AG04449 (cell line): ENCODE results near the gene GPR32.

Experiments used
- CTCF ChIA-PET: fragments of 350-600 bp; formaldehyde crosslinking; extraction: SDS; loops from one replicate; lab custom pipeline; 2021; ENCODE audit warnings: antibody characterized with exemption; lab: Yijun Ruan, JAX
- POLR2A ChIA-PET: fragments of 400-600, 350-600 bp; formaldehyde crosslinking; extraction: SDS; loops from one replicate; lab custom pipeline; 2020; ENCODE audit warnings: antibody characterized with exemption, inconsistent platforms; lab: Yijun Ruan, JAX
- DNase-seq: peaks from one replicate; pipeline ENCODE4 v3.0.0-alpha.2; 2010; ENCODE audit warnings: low read depth, low spot score
- H3K4me3 ChIP-seq: 2 replicates; pipeline ENCODE4 v1.5.1; 2011; ENCODE audit warnings: low read depth, mild to moderate bottlenecking, control low read depth, low read length
- CTCF ChIP-seq: IDR thresholded peaks from one replicate; pipeline ENCODE4 v1.5.1; 2011; ENCODE audit warnings: mild to moderate bottlenecking, moderate library complexity, low read length, control low read depth, inconsistent platforms; ENCODE audit not compliant: insufficient read depth; ENCODE audit errors: missing control alignments

GPR32 gene

GRCh38 chr19:50797781-50798658, 27.8 kb downstream of the GPR32 start:
- H3K4me3 ChIP-seq = no peak overlapping the region
- ChIA-PET CTCF (interaction anchor here (1.3 to 5.9 kb wide), 2 partner anchors 15 to 429 kb away, joined by 3 to 31 read pairs; no protein-coding TSS in a partner anchor), POLR2A (no interaction called here)
- no peak for DNase-seq
- no peak for TF ChIP-seq CTCF

GRCh38 chr19:50798659-50799546, 28.6 kb downstream of the GPR32 start:
- ChIA-PET POLR2A (no interaction called here), CTCF (interaction anchor here (1.3 kb wide), 2 partner anchors 74 to 430 kb away, joined by 3 to 4 read pairs; no protein-coding TSS in a partner anchor)
- no peak overlapping the region for H3K4me3 ChIP-seq
- DNase-seq = no peak
- TF ChIP-seq CTCF = no peak

GRCh38 chr19:50799547-50799851, 29.2 kb downstream of the GPR32 start:
- no peak for DNase-seq
- ChIA-PET CTCF (interaction anchor here (1.3 kb wide), 1 partner anchor 75 kb away, joined by 4 read pairs; no protein-coding TSS in a partner anchor), POLR2A (no interaction called here)

GRCh38 chr19:50801107-50801506, 30.8 kb downstream of the GPR32 start:
- no peak for TF ChIP-seq CTCF

More at GRCh38 chr19:50799547-50799851, 29.2 kb downstream of the GPR32 start:
- no peak overlapping the region for H3K4me3 ChIP-seq
- TF ChIP-seq CTCF = no peak

GRCh38 chr19:50803633-50804419, 33.6 kb downstream of the GPR32 start:
- no peak for TF ChIP-seq CTCF
- POLR2A ChIA-PET = interaction anchor here (0.6 to 1.7 kb wide), 4 partner anchors 8 to 118 kb away, joined by 3 to 20 read pairs (median 4); partner anchors contain the start of gene CLEC11A
- DNase-seq = no peak
- peak overlapping the region; percentile 98 for H3K4me3 ChIP-seq
- CTCF ChIA-PET = interaction anchor here (0.9 to 1.5 kb wide), 3 partner anchors 20 to 266 kb away, joined by 3 read pairs; no protein-coding TSS in a partner anchor

More at GRCh38 chr19:50801107-50801506, 30.8 kb downstream of the GPR32 start:
- no peak for DNase-seq
- CTCF ChIA-PET = interaction anchor here (0.8 kb wide), 1 partner anchor 76 kb away, joined by 4 read pairs; no protein-coding TSS in a partner anchor
- H3K4me3 ChIP-seq = no peak overlapping the region
- POLR2A ChIA-PET = interaction anchor here (1.3 kb wide), 1 partner anchor 9 kb away, joined by 3 read pairs; no protein-coding TSS in a partner anchor
